Measurements from ENCODE around the gene GPX2.

GRCh38 chr14:64945431-64946178 lies 3.1 kb upstream of the GPX2 start:
- no peak for TF ChIP-seq EP300 (IDR thresholded peaks at IDR 0.05)
- TF ChIP-seq POLR2A (IDR thresholded peaks at IDR 0.05) = no peak
- no peak for TF ChIP-seq CTCF (IDR thresholded peaks at IDR 0.05)
